Type B pancreatic cell (in vitro differentiated cells): ENCODE results near the gene TPST1. TPM values are rescaled to one million over a fixed set of nuclear protein-coding genes. Genes with fewer than 3 reads are reported as not detected.
A peak's percentile ranks its signal among the peaks of the same experiment; 100 is the strongest.
"Not testable (repeated sequence)": the region's sequence is repeated elsewhere in the genome, so short reads cannot be mapped to it uniquely, and the experiment has no call there.

ENCODE experiments used
- DNase-seq: peaks from one replicate; pipeline ENCODE4 v3.0.0; 2021; ENCODE audit warnings: mixed read lengths; ENCODE audit not compliant: unreplicated experiment; ENCODE audit errors: extremely low spot score
- H3K27ac Mint-ChIP-seq: 2 replicates; pipeline ENCODE4 v1.8.0; 2021; ENCODE audit warnings: mild to moderate bottlenecking, mixed read lengths
- H3K27me3 Mint-ChIP-seq: 2 replicates; pipeline ENCODE4 v1.8.0; 2021; ENCODE audit warnings: mixed read lengths
- H3K36me3 Mint-ChIP-seq: 2 replicates; pipeline ENCODE4 v1.8.0; 2021; ENCODE audit warnings: mixed read lengths
- H3K4me1 Mint-ChIP-seq: one replicate; pipeline ENCODE4 v1.8.0; 2021; ENCODE audit warnings: mixed read lengths; ENCODE audit not compliant: unreplicated experiment
- H3K4me3 Mint-ChIP-seq: 2 replicates; pipeline ENCODE4 v1.8.0; 2021; ENCODE audit warnings: mild to moderate bottlenecking, mixed read lengths
- H3K9me3 Mint-ChIP-seq: 2 replicates; pipeline ENCODE4 v1.8.0; 2021; ENCODE audit warnings: mixed read lengths
- CTCF ChIP-seq: fragments of 200-600 bp; sonication (generic); conservative IDR thresholded peaks from 2 replicates; pipeline ENCODE4 v1.5.0; 2021; ENCODE audit warnings: antibody characterized with exemption, mild to moderate bottlenecking
- long read RNA-seq: library from polyadenylated mRNA; unstranded; transcript quantifications from one replicate; pipeline ENCODE4 v2.0.0, GENCODE V29; 2020
- total RNA-seq: library from RNA; stranded (reverse); gene quantifications from 2 replicates; pipeline ENCODE4 v1.2.1, GENCODE V29; 2021; ENCODE audit warnings: low replicate concordance

The TPST1 gene
- total RNA-seq, result 12.0 and 26.9 TPM in 2 replicates
- long read RNA-seq, partial matches to known transcripts, result 5 of 10 reads
- long read RNA-seq, other reads (novel, unspliced or antisense), result 4 of 10 reads

GRCh38 chr7:66204822-66205740 is at the start of gene TPST1:
Gene TPST1 (plus strand): TSS chr7:66205334. CDS start chr7:66240426, 35,092 bp downstream.
- peak within 1 kb of the TSS; percentile 90 for H3K27ac Mint-ChIP-seq
- H3K27me3 Mint-ChIP-seq, result peaks cover 4% of the 10 kb centered on the region
- peaks cover 23% of the 10 kb centered on the region for H3K4me1 Mint-ChIP-seq

DNA sequence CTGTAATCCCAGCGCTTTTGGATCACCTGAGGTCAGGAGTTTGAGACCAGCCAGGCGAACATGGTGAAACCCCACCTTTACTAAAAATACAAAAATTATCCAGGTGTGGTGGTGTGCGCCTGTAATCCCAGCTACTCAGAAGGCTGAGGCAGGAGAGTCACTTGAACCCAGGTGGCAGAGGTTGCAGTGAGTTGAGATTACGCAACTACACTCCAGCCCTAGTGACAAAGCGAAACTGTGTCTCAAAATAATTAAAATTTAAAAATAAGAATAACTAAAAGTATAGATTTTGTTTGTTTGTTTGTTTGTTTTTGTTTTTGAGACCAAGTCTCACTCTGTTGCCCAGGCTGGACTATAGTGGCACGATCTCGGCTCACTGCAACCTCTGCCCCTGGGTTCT is 49.1 kb upstream of the TPST1 start:
- DNase-seq, H3K9me3 Mint-ChIP-seq, H3K27me3 Mint-ChIP-seq, H3K4me3 Mint-ChIP-seq, H3K27ac Mint-ChIP-seq: not testable (repeated sequence)
- Mint-ChIP-seq H3K36me3 (peaks cover 26% of the 10 kb centered on the region), H3K4me1 (peaks cover 16% of the 10 kb centered on the region)

More at GRCh38 chr7:66204822-66205740, at the start of gene TPST1:
- Mint-ChIP-seq H3K9me3 (no peaks in the 10 kb centered on the region), H3K36me3 (peaks cover 14% of the 10 kb centered on the region), H3K4me3 (peak within 1 kb of the TSS; percentile 98)
- TF ChIP-seq CTCF, result peak; percentile 78
- DNase-seq, result peak; percentile 95

GRCh38 chr7:66157060-66157459 is 48.1 kb upstream of the TPST1 start:
- Mint-ChIP-seq H3K27ac (no peak overlapping the region), H3K36me3 (peaks cover 26% of the 10 kb centered on the region), H3K27me3 (no peaks in the 10 kb centered on the region), H3K4me3 (no peak overlapping the region), H3K4me1 (peaks cover 13% of the 10 kb centered on the region), H3K9me3 (peaks cover 5% of the 10 kb centered on the region)
- no peak for TF ChIP-seq CTCF
- no peak for DNase-seq

- peaks cover 5% of the 10 kb centered on the region for H3K9me3 Mint-ChIP-seq
- H3K4me1 Mint-ChIP-seq, result no peaks in the 10 kb centered on the region
- TF ChIP-seq CTCF, result no peak
- no peak for DNase-seq
- no peak overlapping the region for H3K27ac Mint-ChIP-seq
- H3K27me3 Mint-ChIP-seq, result no peaks in the 10 kb centered on the region
- H3K4me3 Mint-ChIP-seq, result no peak overlapping the region
- H3K36me3 Mint-ChIP-seq, result peaks cover 9% of the 10 kb centered on the region
Observed at GRCh38 chr7:66162622-66163021, 42.5 kb upstream of the TPST1 start.

DNA sequence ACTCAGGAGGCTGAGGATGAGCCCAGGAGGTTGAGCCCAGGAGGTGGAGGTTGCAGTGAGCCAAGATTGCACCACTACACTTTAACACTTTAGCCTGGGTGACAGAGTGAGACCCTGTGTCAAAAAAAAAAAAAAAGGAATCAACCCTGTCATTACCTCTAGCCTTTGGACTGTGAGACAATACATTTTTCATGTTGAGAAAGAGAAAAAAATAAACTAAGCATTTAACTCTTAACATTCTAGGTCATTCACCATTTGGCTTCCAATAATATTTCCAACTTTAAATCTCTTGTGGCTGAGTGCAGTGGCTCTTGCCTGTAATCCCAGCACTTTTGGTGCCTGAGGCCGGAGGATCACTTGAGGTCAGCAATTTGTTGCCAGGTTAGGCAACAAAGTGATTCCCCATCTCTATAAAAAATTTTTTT is 41.9 kb upstream of the TPST1 start:
- Mint-ChIP-seq H3K27me3 (no peaks in the 10 kb centered on the region), H3K4me1 (no peaks in the 10 kb centered on the region), H3K27ac (no peak overlapping the region), H3K4me3 (no peak overlapping the region), H3K36me3 (peaks cover 5% of the 10 kb centered on the region), H3K9me3 (peaks cover 2% of the 10 kb centered on the region)
- no peak for TF ChIP-seq CTCF
- DNase-seq, result no peak

GRCh38 chr7:66164356-66164755 is 40.8 kb upstream of the TPST1 start:
- Mint-ChIP-seq H3K4me1 (no peaks in the 10 kb centered on the region), H3K36me3 (no peaks in the 10 kb centered on the region), H3K4me3 (no peak overlapping the region), H3K9me3 (no peaks in the 10 kb centered on the region), H3K27me3 (no peaks in the 10 kb centered on the region), H3K27ac (no peak overlapping the region)
- no peak for DNase-seq
- TF ChIP-seq CTCF, result no peak
